DOHH2 (cell line): ENCODE measurements around the gene JOSD1.

Experiments used
- H3F3A ChIP-seq: fragments of 200-600 bp; sonication (generic), shearing (Covaris generic); 2 replicates; pipeline ENCODE4 v1.6.0; 2016; ENCODE audit warnings: antibody characterized with exemption, mild to moderate bottlenecking; ENCODE audit not compliant: control insufficient read depth, insufficient read depth
- H3K27ac ChIP-seq: fragments of 200-600 bp; sonication (generic); 2 replicates; pipeline ENCODE4 v1.5.1; 2014; ENCODE audit warnings: low read depth, mild to moderate bottlenecking, low read length, moderate library complexity
- H3K27me3 ChIP-seq: fragments of 200-600 bp; sonication (generic); 2 replicates; pipeline ENCODE4 v1.6.1; 2014; ENCODE audit warnings: mild to moderate bottlenecking, low read length, mixed read lengths; ENCODE audit not compliant: control insufficient read depth
- H3K36me3 ChIP-seq: fragments of 200-600 bp; sonication (generic); 2 replicates; pipeline ENCODE4 v1.6.1; 2014; ENCODE audit warnings: mild to moderate bottlenecking, low read length, moderate library complexity, mixed read lengths; ENCODE audit not compliant: control insufficient read depth
- H3K4me1 ChIP-seq: fragments of 200-600 bp; sonication (generic); 2 replicates; pipeline ENCODE4 v1.6.1; 2014; ENCODE audit warnings: mild to moderate bottlenecking, low read length, mixed read lengths; ENCODE audit not compliant: control insufficient read depth
- H3K4me2 ChIP-seq: fragments of 200-600 bp; sonication (generic); 2 replicates; pipeline ENCODE4 v1.6.0; 2014; ENCODE audit warnings: mild to moderate bottlenecking, low read length, moderate library complexity
- H3K4me3 ChIP-seq: fragments of 200-600 bp; sonication (generic); 2 replicates; pipeline ENCODE4 v1.5.1; 2014; ENCODE audit warnings: mild to moderate bottlenecking, low read length, mixed read lengths
- H3K79me2 ChIP-seq: fragments of 200-600 bp; sonication (generic); 2 replicates; pipeline ENCODE4 v1.6.1; 2014; ENCODE audit warnings: mild to moderate bottlenecking, low read length, mixed read lengths; ENCODE audit not compliant: control insufficient read depth
- H3K9me2 ChIP-seq: fragments of 200-600 bp; sonication (generic); replicated peaks from 2 replicates; pipeline ENCODE4 v1.6.1; 2014; ENCODE audit warnings: mild to moderate bottlenecking, low read length, mixed read lengths; ENCODE audit not compliant: control insufficient read depth
- H3K9me3 ChIP-seq: fragments of 200-600 bp; sonication (generic); 2 replicates; pipeline ENCODE4 v1.6.1; 2014; ENCODE audit warnings: antibody characterized with exemption, low read length, mixed read lengths; ENCODE audit not compliant: control insufficient read depth, insufficient read depth
- H4K20me1 ChIP-seq: fragments of 200-600 bp; sonication (generic); 2 replicates; pipeline ENCODE4 v1.6.0; 2014; ENCODE audit warnings: low read depth, mild to moderate bottlenecking, antibody characterized with exemption, low read length, moderate library complexity; ENCODE audit not compliant: control insufficient read depth, insufficient read depth
- CTCF ChIP-seq: fragments of 200-600 bp; sonication (generic); IDR thresholded peaks from one replicate; pipeline ENCODE4 v1.5.1; 2014; ENCODE audit warnings: antibody characterized with exemption, mild to moderate bottlenecking, low read depth, low read length; ENCODE audit not compliant: poor library complexity, severe bottlenecking
- EZH2phosphoT487 ChIP-seq: fragments of 200-600 bp; sonication (generic); IDR thresholded peaks from 2 replicates; pipeline ENCODE4 v1.6.1; 2017; ENCODE audit warnings: borderline replicate concordance, mild to moderate bottlenecking, antibody characterized with exemption, low read length, moderate library complexity, mixed read lengths

JOSD1 gene

DNA sequence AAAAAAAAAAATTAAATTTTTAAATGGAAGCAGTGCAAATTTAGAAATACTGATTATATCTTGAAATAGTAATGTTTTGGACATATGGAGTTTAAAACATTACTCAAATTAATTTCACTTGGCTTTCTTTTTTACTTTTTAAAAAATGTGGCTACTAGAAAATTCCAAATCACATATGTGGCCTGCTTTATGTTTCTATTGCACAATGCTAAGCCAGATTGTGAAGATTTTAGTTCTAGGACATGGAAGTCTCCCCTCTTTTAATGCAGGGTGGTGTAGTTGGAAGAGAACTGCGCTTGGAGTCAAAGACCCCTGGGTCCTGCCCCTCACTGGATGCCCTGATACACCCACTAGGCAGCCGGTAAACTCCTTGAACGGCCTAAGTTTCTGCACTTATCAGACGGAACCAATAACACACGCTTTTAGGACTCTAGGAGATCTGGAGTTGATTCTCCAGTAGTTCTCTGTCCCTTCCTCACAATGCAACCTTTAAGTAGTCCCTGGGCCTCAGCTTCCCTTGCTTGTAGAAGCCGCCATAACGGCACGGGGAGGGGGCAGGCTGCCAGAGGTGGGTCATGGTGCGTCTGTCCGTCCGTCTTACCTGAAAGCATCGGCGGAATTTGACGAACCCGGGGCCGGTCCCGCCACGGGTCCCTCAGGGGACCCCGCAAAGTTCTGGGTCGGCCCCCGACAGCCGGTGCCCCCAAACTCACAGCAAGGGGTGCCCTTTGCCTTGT is 45.1 kb downstream of the JOSD1 start:
- Histone ChIP-seq H3K36me3 (no peaks in the 10 kb centered on the region), H3K4me1 (peaks cover 13% of the 10 kb centered on the region), H3K9me2 (no peaks in the 10 kb centered on the region), H3K79me2 (peaks cover 10% of the 10 kb centered on the region), H3K9me3 (no peaks in the 10 kb centered on the region), H3K27me3 (no peaks in the 10 kb centered on the region), H3K4me3 (peak overlapping the region; percentile 86), H4K20me1 (no peaks in the 10 kb centered on the region), H3F3A (no peaks in the 10 kb centered on the region), H3K27ac (no peak overlapping the region), H3K4me2 (peak overlapping the region; percentile 91)
- TF ChIP-seq EZH2phosphoT487 (no peak), CTCF (no peak)

GRCh38 chr22:38653741-38654140 is 47.0 kb downstream of the JOSD1 start:
- TF ChIP-seq CTCF, result no peak
- no peak for TF ChIP-seq EZH2phosphoT487
- H3F3A ChIP-seq, result no peaks in the 10 kb centered on the region
- no peaks in the 10 kb centered on the region for H3K9me2 ChIP-seq
- no peaks in the 10 kb centered on the region for H3K9me3 ChIP-seq
- H3K4me2 ChIP-seq, result no peak overlapping the region
- no peaks in the 10 kb centered on the region for H3K36me3 ChIP-seq
- no peak overlapping the region for H3K27ac ChIP-seq
- H3K27me3 ChIP-seq, result no peaks in the 10 kb centered on the region
- no peaks in the 10 kb centered on the region for H4K20me1 ChIP-seq
- H3K4me1 ChIP-seq, result peaks cover 13% of the 10 kb centered on the region
- no peak overlapping the region for H3K4me3 ChIP-seq
- H3K79me2 ChIP-seq, result peaks cover 10% of the 10 kb centered on the region

DNA sequence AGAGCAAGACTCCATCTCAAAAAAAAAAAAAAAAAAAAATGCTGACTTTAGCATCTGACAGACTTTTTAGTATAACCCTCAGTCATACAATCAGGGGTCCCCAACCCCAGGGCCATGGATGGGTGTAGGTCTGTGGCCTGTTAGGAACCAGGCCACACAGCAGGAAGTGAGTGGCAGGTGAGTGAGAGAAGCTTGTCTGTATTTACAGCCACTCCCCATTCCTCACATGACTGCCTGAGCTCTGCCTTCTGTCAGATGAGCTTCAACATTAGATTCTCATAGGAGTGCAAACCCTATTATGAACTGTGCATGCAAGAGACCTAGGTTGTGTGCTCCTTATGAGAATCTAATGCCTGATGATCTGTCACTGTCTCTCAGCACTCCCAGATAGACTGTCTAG is 47.9 kb downstream of the JOSD1 start:
- no peaks in the 10 kb centered on the region for H3K9me2 ChIP-seq
- no peaks in the 10 kb centered on the region for H3F3A ChIP-seq

More for the DNA sequence above, 47.9 kb downstream of the JOSD1 start:
- Histone ChIP-seq H3K4me2 (no peak overlapping the region), H3K79me2 (peaks cover 7% of the 10 kb centered on the region), H3K36me3 (no peaks in the 10 kb centered on the region), H4K20me1 (no peaks in the 10 kb centered on the region), H3K27me3 (no peaks in the 10 kb centered on the region), H3K27ac (no peak overlapping the region), H3K9me3 (no peaks in the 10 kb centered on the region), H3K4me3 (no peak overlapping the region), H3K4me1 (peaks cover 13% of the 10 kb centered on the region)
- no peak for TF ChIP-seq CTCF
- no peak for TF ChIP-seq EZH2phosphoT487
